ENCODE results near the gene CLN6.

CLN6 gene

GRCh38 chr15:68229386-68230156, at the start of gene CLN6:
CLN6 (minus strand) TSS chr15:68229728; CDS start chr15:68229584, 144 bp downstream.
- peak; percentile 82 to 85 for DNase-seq

DNA sequence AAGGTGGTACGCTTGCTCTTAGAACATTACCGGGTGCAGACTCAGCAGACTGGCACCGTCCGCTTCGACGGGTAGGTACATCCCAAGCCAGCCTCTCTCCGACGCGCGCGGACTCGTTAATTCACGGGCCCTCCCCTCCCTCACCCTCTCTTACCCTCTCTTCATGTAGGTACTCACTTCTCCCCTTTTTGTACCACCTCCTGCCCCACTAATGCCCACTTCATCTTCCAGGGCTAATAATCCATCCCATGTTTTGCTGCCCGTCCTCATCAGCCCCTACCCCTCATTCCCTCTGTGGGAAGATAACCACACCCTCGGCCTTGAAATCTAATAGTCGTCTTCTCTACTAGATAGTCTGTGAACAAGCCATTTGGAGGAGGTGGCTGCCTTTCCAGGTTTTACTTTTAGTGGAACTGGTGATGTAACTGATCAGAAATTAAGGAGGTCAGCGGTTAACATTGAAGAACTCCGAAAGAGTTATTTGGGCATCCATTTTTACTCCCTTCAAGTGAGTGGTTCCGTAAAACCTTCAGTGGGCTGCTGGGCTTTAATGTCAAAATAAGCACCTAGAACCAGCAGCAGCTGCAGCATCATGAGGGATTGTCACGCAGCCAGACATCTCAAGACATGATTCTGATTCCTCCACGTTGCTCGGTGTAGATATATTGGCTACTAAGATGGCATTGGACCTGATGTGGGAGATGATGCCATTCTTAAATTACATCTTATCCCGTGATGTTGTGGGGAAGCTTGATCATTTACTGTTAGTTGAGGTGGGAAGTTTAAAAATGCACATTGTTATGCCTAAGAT, 49.3 kb upstream of the CLN6 start:
- DNase-seq = no peak

- no peak for DNase-seq
Measured at GRCh38 chr15:68278345-68278594, 48.7 kb upstream of the CLN6 start.

GRCh38 chr15:68277603-68278344, 48.2 kb upstream of the CLN6 start, which contains the start of gene FEM1B:
FEM1B (plus strand) TSS chr15:68277745; CDS start chr15:68278418, 673 bp downstream.
- DNase-seq = peak; percentile 89 to 94

GRCh38 chr15:68277131-68277602, 47.6 kb upstream of the CLN6 start:
- peak in 1 of 2 donors; percentile 67 for DNase-seq

DNA sequence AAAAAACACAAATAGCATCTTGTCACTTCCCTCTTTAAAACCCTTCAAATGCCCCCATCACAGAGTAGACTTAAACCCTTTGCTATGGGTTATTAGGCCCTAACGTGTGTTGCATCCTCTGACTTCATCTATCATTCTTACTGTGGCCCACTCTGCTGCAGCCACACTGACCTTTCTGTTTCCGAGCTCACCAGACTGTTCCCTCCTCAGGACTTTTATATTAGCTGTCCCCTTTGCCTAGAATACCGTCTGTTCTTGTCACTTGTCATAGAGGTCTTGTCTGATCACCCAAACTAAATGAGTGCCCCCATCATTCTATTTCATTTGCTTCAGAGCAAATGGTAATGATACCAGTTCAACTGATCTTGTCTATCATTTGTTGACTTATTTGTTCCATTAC, 47.1 kb upstream of the CLN6 start:
- no peak for DNase-seq

- DNase-seq = no peak
Measured at GRCh38 chr15:68275165-68275746, 45.7 kb upstream of the CLN6 start.

DNA sequence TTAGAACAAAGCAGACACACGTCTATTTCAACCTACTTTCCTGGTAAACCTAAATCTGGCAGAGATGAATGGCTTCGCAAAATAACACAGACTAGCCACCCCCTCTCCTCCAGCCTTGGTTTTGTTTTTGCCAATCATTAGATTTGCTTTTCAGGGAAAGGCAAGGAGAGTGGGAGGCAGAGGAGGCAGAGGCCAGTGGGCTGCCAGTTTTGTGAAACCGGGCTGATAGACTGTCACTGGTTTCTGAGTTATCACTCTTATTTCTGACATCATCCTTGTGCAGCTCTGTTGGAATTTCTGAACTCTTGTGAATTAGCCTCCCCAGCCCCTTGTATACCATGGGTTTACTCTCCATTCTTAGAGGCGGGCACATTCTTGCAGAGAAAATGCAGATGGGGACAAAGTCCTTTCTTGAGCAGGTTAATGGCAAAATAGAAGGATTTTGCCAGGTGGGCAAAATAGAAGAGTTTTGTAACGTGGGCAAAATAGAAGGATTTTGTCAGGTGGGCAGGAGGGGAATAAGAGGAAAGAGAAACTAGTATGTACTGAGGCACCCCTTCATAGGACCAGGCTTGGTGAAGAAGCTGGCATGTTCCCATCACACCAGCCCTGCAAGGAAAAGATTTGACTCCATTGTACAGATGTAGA, 44.8 kb upstream of the CLN6 start:
- DNase-seq = no peak

GRCh38 chr15:68272721-68273271, 43.3 kb upstream of the CLN6 start:
- no peak for DNase-seq

- DNase-seq = peak; percentile 13 to 55
Measured at GRCh38 chr15:68271854-68272471, 42.4 kb upstream of the CLN6 start.

- no peak for DNase-seq
Measured at GRCh38 chr15:68268405-68268804, 38.9 kb upstream of the CLN6 start.

DNA sequence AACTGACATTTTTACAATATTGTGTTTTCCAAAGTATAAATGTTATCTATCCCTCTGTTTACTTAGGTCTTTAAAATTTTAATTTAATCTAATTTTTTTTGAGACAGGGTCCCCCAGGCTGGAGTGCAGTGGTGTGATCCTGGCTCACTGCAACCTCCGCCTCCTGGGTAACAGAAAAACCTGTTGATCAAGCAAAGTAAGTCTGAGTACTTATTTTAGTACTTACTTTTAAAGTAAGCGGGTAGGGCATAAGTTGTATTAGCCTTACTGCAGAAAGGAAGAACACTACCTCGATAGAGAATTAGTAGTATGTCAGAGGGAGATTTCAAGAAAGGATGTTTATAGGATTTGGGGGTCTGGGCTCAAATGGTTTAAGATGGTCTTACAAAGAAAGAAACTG, 36.1 kb upstream of the CLN6 start:
- no peak for DNase-seq

DNA sequence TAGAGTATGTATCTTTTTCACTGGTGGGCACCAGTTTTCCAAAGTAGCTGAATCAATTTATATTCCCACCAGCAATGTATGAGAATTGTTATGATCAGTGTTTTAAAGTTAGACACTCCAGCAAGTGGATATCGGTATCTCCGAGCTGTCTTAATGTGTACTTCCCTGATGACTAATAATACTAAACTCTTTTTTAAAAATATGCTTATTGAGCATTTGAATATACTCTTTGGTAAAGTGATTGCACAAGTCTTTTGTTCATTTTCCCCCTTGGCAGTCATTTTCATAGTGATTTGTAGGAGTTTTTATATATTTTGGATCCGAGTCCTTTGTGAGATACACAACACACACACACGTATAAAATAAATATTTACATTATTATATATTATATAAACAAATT, 35.6 kb upstream of the CLN6 start:
- no peak for DNase-seq

DNA sequence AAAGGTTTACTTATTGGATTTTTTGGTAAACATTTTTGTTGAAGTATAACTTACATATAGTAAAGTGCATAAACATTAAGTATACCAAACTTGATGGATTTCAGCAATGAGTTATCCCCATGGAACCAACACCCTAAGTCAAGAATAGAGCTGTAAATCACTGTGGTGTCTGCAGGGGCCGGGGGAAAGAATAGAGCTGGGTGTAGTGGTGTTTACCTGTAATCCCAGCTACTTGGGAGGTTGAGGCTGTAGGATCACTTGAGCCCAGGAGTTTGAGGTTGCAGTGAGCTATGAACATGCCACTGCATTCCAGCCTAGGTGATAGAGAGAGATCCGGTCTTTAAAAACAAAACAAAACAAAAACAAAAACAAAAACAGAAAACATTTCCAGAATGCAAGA, 34.8 kb upstream of the CLN6 start:
- no peak for DNase-seq

DNA sequence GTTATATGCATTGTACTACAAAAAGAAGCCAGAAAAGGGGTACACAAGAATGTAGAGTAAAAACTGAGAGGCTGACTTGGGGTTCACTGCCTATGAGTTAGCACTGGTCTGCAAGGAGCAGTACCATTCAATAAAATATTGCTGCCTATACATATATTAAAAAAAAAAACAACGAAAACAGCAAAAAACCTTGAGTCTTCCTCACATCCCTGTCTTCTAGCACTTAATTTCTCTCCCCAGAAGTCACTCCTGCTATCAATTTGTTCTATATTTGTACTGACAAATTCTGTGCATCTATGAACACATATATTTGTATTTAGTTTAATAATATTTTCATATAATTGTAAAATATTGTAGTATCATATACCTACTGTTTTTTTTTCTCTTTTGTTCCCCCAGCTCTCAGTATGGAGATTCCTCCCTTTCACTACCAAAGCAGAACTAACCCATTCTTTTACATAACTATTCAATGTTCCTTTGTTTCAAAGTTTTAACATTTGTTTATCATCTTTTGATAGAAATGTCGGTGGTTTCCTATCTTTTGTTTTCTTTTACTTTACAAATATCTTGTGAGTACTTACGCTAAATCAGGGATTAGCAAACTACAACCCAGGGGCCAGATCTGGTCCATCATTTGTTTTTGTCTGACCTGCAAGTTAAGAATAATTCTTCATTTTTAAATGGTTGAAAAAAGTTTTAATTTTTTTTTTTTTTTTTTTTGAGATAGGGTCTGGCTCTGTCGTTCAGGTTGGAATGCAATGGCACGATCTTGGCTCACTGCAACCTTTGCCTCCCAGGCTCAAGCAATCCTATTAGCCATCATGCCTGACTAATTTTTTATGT, 33.2 kb upstream of the CLN6 start:
- DNase-seq = no peak

- no peak for DNase-seq
Measured at GRCh38 chr15:68261980-68262379, 32.5 kb upstream of the CLN6 start.

DNA sequence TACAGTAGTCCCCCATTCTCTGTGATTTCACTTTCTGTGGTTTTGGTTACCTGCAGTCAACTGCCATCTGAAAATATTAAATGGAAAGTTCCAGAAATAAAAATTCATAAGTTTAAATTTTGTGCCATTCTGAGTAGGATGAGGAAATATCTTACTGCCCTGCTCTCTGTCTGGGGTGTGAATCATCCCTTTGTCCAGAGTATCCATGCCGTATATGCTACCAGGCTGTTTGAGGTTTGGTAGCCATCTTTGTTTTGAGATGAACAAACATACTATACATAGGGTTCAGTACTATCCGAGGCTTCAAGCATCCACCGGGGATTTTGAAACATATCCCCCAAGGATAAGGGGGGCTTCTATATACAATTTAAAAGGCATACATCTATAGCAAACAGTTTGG, 31.7 kb upstream of the CLN6 start:
- DNase-seq = no peak

DNA sequence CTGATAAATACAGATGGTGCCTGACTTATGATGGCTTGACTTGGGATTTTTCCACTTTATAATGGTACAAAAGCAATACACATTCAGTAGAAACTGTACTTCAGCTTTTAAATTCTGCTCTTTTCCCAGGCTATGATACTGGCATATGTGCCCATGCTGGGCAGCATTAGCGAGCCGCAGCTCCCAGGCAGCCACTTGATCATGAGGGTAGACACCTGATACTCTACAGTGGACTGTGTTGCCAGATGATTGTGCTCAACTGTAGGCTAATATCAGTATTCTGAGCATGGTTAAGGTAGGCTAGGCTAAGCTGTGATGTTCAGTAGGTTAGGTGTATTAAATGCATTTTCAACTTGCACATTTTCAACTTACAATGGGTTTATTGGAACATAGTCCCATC, 30.4 kb upstream of the CLN6 start:
- DNase-seq = no peak

- DNase-seq = no peak
Measured at GRCh38 chr15:68258692-68259091, 29.2 kb upstream of the CLN6 start.

- DNase-seq = peak; percentile 87
Measured at GRCh38 chr15:68256675-68257450, 27.3 kb upstream of the CLN6 start.

All from hippocampal formation (tissue), 2 donors.